ENCODE results near the gene PARVA.

Gene PARVA

DNA sequence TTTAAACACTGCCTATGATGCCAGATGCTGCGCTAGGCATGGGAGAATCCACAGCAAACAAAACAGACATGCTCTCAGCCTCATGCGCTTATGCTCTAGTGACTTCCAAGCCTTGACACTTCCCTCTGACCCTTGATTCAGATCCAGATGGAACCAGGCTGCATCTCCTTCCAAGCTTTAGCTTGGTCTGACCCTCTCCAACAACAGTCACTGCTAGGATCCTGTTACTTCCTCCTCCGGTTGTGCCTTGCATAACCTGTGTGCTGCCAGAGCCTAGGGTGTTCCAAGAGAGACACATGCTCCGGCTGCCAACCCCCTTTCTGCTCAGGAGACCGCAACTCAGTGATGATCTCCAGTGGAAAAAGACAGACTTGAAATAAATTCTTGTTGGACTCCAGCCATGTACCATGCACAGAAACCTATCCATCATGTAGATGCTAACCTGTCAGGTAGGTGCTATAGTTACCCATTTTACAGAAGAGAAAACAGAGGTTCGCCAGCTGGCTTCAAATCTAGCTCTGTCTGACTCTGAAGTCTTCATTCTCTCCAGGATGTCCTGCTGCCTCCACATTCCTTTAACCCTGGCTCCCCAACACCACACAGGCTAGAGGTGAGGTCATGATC lies 160.5 kb downstream of the PARVA start:
- no peak for FAIRE-seq

GRCh38 chr11:12538889-12539421 lies 161.6 kb downstream of the PARVA start:
- FAIRE-seq, result no peak

DNA sequence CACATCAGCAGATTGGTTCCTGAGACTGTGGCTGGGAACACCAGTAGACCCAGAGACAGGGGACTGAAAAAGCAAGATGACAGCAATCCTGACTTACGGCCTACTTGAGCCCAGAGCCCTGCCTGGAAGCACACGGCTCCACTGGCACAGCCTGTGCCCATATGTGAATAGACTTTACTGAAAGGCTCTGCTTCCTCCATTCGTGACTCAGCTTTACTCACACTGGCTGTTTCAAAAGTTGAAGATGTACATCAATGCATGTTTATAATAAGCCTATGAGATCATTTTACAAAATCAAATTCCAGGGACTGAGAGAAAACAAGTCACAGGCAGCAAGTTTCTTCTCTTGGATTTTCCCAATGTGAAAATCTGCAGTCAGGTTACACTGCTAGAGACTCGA lies 162.2 kb downstream of the PARVA start:
- FAIRE-seq, result no peak

DNA sequence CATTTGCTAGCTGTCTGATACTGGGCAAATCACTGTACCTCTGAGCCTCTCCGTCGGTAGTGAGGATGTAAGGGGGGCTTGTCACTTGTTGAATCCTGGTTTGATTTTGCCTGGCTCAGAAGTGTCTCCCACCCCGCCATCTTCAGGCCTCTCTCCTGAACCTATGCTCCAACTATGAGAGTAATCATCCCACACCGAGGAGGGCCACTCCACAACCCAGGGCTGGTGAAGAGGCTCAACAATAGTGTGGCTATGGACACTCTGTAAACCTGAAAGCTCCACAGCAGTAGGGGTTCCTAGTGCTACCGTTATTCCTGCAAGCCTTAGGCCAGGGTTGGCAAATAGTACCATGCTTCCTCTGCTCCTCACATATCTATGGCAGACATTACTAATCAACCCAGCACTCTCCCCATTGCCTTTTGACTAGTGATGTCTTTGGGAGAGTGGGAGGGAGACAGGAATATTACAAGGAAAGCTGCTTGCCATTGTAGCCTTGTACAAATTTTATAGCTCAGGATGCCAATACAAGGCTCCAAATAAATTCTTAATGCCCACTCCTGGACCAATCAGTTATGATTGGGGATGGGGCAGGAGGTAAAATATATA lies 162.8 kb downstream of the PARVA start:
- no peak for FAIRE-seq

GRCh38 chr11:12540913-12541582 lies 163.7 kb downstream of the PARVA start:
- no peak for FAIRE-seq

GRCh38 chr11:12541583-12542151 lies 164.3 kb downstream of the PARVA start:
- no peak for FAIRE-seq

- FAIRE-seq, result no peak
Observed at GRCh38 chr11:12542186-12542935, 165.0 kb downstream of the PARVA start.

DNA sequence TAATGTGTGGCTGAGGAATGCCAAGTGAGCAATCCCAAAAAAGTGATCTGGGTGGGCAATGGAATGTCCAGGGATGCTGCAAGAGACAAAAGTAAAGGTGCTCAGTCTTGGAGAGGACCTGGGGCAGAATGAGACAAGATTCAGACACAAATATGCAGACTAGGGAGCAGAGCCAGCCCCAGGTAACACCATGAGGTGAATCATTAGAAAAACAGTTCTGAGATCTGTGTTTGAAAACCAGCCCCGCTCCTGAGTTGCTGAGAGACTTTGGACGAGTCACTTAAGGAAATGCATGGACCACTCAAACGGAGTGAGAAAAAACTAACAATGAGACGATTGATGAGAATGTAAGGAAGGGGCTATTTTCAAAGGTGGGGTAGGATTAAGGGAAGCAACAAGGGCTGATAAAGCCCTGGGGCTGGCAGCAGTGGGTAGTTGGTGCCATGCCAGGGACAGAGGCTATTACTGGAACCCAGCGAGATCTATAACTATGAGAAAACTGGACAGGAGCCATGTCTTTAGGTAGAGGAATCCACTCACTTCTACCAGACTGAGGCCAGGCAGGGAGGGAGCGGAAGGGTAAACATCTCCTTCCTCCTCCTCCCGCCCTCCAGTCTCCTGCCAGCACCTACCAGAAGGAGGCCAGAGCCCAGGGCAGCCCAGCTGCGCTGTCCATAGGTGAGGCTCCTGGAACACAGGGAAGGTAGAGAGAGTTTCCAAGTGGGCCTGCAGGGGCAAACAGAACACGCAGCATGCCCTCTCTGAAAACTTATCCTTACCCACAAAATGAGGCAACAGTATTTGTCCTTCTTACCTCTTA lies 166.4 kb downstream of the PARVA start:
- FAIRE-seq, result no peak

DNA sequence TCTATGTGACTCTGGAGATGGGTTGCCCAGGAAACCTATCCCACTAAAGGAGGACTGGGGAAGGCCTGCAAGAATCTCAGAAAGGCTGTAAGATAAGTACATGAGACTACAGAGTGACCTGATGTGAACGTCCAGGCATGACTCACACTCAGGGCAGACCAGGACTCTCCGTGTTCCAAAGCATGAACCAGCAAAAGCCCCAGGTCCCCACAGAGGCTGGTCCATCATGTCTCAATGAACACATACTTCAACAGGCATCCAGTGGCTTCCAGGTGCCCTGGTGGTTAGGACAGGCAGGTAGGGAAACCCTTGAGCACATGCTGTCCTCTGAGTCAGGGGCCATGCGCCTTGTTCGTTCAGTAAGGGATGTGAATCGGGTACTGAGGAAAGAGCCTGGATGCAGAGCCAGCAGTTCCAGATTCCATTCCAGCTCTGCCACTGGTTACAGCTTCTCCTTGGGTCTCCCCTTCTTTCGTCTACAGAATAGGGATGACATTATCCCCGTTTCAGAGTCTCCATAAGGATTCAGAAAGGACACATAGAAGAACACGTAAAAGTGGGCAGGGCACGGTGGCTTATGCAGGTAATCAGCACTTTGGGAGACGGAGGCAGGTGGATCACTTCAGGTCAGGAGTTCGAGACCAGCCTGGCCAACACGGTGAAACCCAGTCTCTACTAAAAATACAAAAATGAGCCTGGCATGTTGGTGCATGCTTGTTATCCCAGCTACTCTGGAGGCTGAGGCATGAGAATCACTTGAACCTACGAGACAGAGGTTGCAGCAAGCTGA lies 167.8 kb downstream of the PARVA start:
- FAIRE-seq, result no peak

DNA sequence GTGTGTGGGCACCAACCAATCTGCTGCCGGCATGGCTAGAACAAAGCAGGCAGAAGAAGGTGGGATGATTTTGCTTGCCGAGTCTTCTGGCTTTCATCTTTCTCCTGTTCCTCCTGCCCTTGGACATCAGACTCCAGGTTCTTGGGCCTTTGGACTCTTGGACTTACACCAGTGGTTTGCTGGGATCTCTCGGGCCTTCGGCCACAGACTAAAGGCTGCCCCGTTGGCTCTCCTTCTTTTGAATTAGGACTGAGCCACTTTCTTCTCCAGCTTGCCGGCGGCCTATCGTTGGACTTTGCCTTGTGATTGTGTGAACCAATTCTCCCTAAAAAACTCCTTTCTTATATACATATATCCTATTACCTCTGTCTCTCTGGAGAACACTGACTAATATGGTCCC lies 168.8 kb downstream of the PARVA start:
- FAIRE-seq, result no peak

- no peak for FAIRE-seq
Observed at GRCh38 chr11:12546660-12547059, 169.3 kb downstream of the PARVA start.

DNA sequence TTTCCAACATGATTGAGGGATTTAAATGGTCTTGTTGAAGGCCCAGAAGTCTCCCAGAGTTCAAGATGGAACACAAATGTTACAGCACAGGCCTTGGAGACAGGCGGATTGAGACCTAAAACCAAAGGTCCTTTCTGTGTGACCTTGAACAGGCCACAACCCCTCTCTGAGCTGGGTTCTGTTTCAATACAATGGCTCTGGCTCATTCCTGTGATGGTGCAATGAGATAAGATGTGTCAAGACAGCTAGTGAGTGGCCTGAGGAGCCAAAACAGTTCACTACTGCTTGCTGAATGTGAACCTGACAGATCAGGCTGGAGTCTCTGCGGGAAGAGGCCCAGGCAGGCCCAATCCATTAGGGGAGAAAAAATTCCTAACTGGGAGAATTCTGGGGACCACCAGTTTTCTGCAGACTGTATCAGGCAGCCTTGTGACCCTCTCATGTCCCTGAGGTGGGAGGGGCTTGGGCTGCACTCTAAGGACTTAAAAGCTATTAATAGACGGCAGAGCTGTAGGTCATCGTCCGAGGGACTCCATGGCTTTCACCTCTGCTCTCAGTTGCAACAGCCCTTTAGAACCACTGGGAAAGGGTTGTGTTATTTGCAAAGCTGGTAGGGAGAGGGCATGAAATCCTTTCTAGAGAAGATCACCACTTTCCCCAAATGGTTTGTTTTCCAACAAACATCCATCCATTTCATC lies 170.7 kb downstream of the PARVA start:
- FAIRE-seq, result no peak

DNA sequence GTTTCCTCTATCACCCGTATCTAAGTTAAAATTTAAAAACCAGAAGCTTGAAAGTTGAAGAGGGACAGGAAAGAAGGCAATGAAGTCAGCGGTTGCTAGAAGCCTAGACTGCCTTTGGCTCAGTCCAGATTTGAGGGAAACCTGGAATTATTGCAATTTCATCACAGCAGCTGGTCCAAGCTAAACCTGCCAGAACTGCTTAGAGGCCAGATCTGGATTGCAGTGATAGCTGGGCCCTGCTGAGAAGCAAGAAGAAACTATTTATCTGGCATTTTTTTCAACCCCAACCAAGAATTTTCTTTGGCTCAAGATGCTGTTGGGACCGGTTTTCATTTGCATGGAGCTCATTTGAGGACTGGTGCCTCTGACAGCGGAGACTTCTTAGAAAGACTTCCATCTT lies 175.3 kb downstream of the PARVA start:
- FAIRE-seq, result no peak

DNA sequence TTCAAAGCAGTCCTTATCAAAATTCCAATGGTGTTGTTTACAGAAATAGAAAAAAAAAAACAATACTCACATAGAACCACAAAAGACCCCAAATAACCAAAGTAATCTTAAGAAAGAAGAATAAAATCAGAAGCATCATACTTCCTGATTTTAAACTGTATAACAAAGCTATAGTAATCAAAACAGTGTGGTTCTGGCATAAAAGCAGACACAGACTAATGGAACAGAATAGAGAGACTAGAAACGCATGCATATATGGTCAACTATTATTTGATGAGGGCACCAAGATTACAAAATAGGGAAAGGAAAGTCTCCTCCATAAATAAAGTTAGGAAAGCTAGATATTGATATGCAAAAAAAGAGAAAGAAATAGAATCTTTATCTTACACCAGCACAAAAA lies 176.8 kb downstream of the PARVA start:
- no peak for FAIRE-seq

- FAIRE-seq, result no peak
Observed at GRCh38 chr11:12556155-12556554, 178.8 kb downstream of the PARVA start.

DNA sequence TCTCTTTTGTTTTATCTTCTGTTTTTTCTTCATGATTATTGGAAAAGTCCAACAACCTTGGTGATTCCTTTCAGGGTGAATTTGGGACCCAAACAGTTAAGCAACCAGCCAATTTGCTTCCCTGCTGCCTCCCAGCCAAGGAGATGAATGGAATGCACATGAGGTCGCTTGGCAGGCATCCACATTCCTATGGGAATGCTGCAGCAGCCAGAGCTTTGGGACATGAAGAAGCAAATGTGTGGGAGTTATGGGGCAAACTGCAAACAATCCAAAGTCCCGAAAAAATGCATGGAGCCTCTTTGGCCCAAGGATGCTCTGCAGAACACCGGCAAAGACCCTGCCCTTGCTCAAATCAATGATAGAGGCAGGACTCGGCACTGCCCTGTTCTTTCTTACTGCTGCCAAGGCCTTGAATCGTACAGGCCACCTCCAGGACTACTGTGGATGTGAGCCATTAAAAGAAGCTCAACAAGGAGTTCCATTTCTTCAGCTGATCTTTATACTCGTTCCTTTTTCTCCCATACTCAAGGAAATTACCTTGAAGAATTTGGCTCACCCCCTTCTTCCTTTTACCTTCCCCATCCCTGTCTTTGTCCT lies 179.5 kb downstream of the PARVA start:
- no peak for FAIRE-seq

DNA sequence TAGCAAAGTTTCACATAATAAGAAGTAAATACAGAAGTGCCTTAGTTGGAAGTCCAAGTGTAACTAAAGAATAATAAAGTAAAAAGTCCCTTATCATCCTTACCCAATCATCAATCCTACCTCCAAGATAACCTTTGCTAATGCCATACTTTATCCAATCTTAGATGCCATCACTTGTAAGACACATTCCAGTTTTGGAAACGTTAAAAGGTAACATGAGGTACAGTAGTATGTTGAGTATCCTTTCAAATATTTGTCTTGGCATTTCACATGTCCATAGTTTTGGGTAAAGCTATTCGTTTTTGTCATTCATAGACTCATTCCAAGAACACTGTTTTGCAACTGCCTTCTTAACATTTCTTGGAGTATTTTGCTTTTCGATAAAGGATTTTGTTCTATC lies 181.6 kb downstream of the PARVA start:
- FAIRE-seq, result no peak

- FAIRE-seq, result no peak
Observed at GRCh38 chr11:12560362-12560761, 183.0 kb downstream of the PARVA start.

DNA sequence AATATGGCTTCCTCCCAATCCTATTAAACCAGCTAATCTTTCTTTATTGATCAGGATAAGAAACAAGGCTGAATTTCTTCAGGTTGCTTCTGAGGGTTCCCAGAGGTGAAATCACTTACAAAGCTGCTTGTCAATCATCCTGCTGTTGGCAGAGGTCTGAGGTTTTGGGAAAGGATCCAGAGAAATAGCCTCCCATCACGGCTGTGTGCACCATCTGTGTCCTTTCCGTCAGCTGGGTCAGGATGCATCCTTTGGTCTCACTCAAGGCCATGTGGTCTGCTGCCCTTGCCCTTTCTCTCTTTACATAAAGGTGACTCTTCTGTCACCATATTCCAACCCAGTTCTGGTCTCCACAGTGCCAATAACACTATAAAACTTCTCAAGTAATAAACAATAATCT lies 183.5 kb downstream of the PARVA start:
- no peak for FAIRE-seq

- no peak for FAIRE-seq
Observed at GRCh38 chr11:12564012-12564411, 186.6 kb downstream of the PARVA start.

Measured in TTC549 (cell line).